ENCODE data around the gene TGFBR2. TPM values are rescaled to one million over a fixed set of nuclear protein-coding genes. Genes with fewer than 3 reads are reported as not detected.

The TGFBR2 gene
- total RNA-seq, 1 experiment from 2014 or later = 22.5 TPM

DNA sequence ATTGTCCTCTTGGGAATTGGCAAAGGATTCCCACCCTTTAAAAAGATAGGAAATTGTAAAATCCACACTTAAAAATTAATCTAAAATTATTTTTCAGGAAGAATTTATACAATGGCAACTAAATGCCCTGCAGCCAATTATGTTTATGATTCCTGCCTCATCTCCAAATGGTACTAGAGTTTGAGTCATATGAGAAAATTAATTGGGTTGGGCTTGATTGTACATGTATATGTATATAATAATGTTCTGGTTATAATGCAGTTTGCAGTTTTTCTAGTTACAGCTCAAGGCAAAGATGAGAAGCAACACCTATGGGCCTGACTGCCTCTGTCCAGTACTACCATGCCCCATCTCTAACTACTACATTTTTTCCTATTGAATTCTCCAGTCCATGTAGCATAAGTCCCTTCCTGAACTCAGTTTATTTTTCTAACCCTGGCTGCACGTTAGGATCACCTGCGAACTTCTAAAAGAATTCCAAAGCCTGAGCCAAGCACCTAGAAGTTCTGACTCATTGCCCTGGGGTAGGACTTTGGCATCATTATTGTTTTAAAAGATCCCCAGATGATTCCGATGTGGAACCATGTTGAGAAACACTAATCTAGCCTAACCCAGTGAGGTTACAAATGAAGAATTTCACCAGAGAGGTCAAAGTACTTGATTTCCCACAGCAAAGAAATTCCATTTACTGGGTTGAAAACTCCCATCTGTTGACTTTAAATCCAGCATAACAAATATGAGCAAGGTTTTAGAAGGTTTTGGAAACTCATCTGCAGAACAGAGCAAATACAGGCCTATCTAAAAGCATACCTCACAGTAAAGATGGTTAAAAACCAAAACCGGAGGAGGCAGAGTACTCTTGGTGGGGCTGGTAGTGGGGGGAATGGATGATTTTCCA is 19.4 kb downstream of the TGFBR2 start:
- peak overlapping the region; percentile 42 for H3K9ac ChIP-seq (ENCODE audit: low read length)
- ATAC-seq = peak; percentile 64
- H3K9me2 ChIP-seq (ENCODE audit: insufficient read depth) = no peaks in the 10 kb centered on the region
- peak overlapping the region in 1 of 2 experiments; percentile 6; a peak in 2 of 4 replicates for H3K4me3 ChIP-seq (replicated peaks in 1 of 2; ENCODE audit: low read depth in 1 of 2, low read length in 2 of 2)
- ChIA-PET POLR2A (no interaction called here), RAD21 (ENCODE audit: low non-redundant PET in 1 of 2, low total read pairs in 2 of 2, uncharacterized antibody in 2 of 2, unreplicated experiment in 2 of 2) (no interaction called here), CTCF (interaction anchor here (1.1 to 1.7 kb wide), 2 partner anchors 305 to 426 kb away, joined by 3 read pairs; no protein-coding TSS in a partner anchor)
- H2AFZ ChIP-seq (ENCODE audit: low read depth, low read length, poor library complexity, severe bottlenecking) = no peak overlapping the region
- peaks cover 95 to 100% of the 10 kb centered on the region in 2 experiments for H3K4me1 ChIP-seq (ENCODE audit: control insufficient read depth in 1 of 2, insufficient read depth in 2 of 2, low read length in 2 of 2)
- no peaks in the 10 kb centered on the region for H3K27me3 ChIP-seq (ENCODE audit: insufficient read depth, low read length)
- DNase-seq (ENCODE audit: low read depth, low spot score) = peak; percentile 80
- H3K27ac ChIP-seq (ENCODE audit: low read depth, low read length) = peak overlapping the region; percentile 95
- peaks cover 100% of the 10 kb centered on the region for H3K79me2 ChIP-seq (ENCODE audit: insufficient read depth, low read length)
- H3K36me3 ChIP-seq (ENCODE audit: control insufficient read depth in 1 of 2, insufficient read depth in 2 of 2, low read length in 2 of 2) = no peaks in the 10 kb centered on the region; a peak in 2 of 4 replicates
- H4K20me1 ChIP-seq (ENCODE audit: insufficient read depth) = no peaks in the 10 kb centered on the region
- no peaks in the 10 kb centered on the region for H3K9me3 ChIP-seq (ENCODE audit: control insufficient read depth in 1 of 2, insufficient read depth in 1 of 2, low read depth in 1 of 2, low read length in 2 of 2)
- intact Hi-C loops (cut with micrococcal nuclease) = loop anchor here (10.0 kb wide), 1 partner anchor 581 kb away; no protein-coding TSS in a partner anchor
- H3K4me2 ChIP-seq (ENCODE audit: low read length) = peak overlapping the region; percentile 68
- BruUV-seq (replicated peaks) = no TSS peak
- TF ChIP-seq JUND (IDR thresholded peaks at IDR 0.05) = peak; percentile 77
- TF ChIP-seq SP1 (IDR thresholded peaks at IDR 0.05; ENCODE audit: low read depth) = peak; percentile 81
- TF ChIP-seq ZFX (IDR thresholded peaks at IDR 0.05) = no peak
- TF ChIP-seq, protein P1, sequence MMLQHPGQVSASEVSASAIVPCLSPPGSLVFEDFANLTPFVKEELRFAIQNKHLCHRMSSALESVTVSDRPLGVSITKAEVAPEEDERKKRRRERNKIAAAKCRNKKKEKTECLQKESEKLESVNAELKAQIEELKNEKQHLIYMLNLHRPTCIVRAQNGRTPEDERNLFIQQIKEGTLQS (IDR thresholded peaks at IDR 0.05) = no peak
- TF ChIP-seq YY1 (IDR thresholded peaks at IDR 0.05; ENCODE audit: extremely low read depth, insufficient replicate concordance, low read depth, low read length) = no peak
- TF ChIP-seq, protein P2, sequence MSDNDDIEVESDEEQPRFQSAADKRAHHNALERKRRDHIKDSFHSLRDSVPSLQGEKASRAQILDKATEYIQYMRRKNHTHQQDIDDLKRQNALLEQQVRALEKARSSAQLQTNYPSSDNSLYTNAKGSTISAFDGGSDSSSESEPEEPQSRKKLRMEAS (IDR thresholded peaks at IDR 0.05) = peak; percentile 33
- TF ChIP-seq, protein P3, sequence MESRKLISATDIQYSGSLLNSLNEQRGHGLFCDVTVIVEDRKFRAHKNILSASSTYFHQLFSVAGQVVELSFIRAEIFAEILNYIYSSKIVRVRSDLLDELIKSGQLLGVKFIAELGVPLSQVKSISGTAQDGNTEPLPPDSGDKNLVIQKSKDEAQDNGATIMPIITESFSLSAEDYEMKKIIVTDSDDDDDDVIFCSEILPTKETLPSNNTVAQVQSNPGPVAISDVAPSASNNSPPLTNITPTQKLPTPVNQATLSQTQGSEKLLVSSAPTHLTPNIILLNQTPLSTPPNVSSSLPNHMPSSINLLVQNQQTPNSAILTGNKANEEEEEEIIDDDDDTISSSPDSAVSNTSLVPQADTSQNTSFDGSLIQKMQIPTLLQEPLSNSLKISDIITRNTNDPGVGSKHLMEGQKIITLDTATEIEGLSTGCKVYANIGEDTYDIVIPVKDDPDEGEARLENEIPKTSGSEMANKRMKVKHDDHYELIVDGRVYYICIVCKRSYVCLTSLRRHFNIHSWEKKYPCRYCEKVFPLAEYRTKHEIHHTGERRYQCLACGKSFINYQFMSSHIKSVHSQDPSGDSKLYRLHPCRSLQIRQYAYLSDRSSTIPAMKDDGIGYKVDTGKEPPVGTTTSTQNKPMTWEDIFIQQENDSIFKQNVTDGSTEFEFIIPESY (IDR thresholded peaks at IDR 0.05; ENCODE audit: extremely low read depth, insufficient replicate concordance, low read length) = no peak
- TF ChIP-seq EZH2phosphoT487 (IDR thresholded peaks at IDR 0.05; ENCODE audit: borderline replicate concordance) = no peak
- no peak for TF ChIP-seq EGR1 (IDR thresholded peaks at IDR 0.05; ENCODE audit: low read depth)
- TF ChIP-seq CEBPB (IDR thresholded peaks at IDR 0.05; ENCODE audit: low read depth) = peak; percentile 86
- TF ChIP-seq FOSL1 (IDR thresholded peaks at IDR 0.05; ENCODE audit: low read depth) = peak; percentile 82
- TF ChIP-seq TCF7L2 (IDR thresholded peaks at IDR 0.05; ENCODE audit: borderline replicate concordance, extremely low read depth, insufficient read depth, insufficient read length) = no peak
- TF ChIP-seq ELF1 (IDR thresholded peaks at IDR 0.05; ENCODE audit: borderline replicate concordance, low read depth) = no peak
- peak; percentile 70; the same call in 1 of the 2 replicates for TF ChIP-seq CBX3 (IDR thresholded peaks at IDR 0.05; ENCODE audit: low read depth)
- TF ChIP-seq SIN3A (IDR thresholded peaks at IDR 0.05; ENCODE audit: low read depth) = peak; percentile 57; the same call in 1 of the 2 replicates
- TF ChIP-seq EZH2 (IDR thresholded peaks at IDR 0.05) = no peak
- TF ChIP-seq ZNF274 (IDR thresholded peaks at IDR 0.05; ENCODE audit: low read depth, low read length) = no peak
- TF ChIP-seq SRF (IDR thresholded peaks at IDR 0.05; ENCODE audit: low read depth) = no peak; the same call in 1 of the 2 replicates
- TF ChIP-seq, protein P4, sequence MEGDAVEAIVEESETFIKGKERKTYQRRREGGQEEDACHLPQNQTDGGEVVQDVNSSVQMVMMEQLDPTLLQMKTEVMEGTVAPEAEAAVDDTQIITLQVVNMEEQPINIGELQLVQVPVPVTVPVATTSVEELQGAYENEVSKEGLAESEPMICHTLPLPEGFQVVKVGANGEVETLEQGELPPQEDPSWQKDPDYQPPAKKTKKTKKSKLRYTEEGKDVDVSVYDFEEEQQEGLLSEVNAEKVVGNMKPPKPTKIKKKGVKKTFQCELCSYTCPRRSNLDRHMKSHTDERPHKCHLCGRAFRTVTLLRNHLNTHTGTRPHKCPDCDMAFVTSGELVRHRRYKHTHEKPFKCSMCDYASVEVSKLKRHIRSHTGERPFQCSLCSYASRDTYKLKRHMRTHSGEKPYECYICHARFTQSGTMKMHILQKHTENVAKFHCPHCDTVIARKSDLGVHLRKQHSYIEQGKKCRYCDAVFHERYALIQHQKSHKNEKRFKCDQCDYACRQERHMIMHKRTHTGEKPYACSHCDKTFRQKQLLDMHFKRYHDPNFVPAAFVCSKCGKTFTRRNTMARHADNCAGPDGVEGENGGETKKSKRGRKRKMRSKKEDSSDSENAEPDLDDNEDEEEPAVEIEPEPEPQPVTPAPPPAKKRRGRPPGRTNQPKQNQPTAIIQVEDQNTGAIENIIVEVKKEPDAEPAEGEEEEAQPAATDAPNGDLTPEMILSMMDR (IDR thresholded peaks at IDR 0.05 in 2 of 3, conservative IDR thresholded peaks at IDR 0.05 in 1 of 3; ENCODE audit: borderline replicate concordance in 1 of 3, insufficient read depth in 1 of 3, low read depth in 2 of 3, low read length in 2 of 3) = no peak
- peak; percentile 34; the same call in 1 of the 2 replicates for TF ChIP-seq RAD21 (IDR thresholded peaks at IDR 0.05; ENCODE audit: low read depth)
- no peak for TF ChIP-seq POLR2A (IDR thresholded peaks at IDR 0.05; ENCODE audit: borderline replicate concordance, extremely low read depth, insufficient read depth, insufficient read length)
- TF ChIP-seq POLR2AphosphoS5 (IDR thresholded peaks at IDR 0.05; ENCODE audit: low read depth, low read length) = peak; percentile 52; the same call in 1 of the 2 replicates
